GM23248 (cell line): ENCODE data around the gene LEFTY1. TPM values are rescaled to one million over a fixed set of nuclear protein-coding genes. Genes with fewer than 3 reads are reported as not detected.

Experiments used
- DNase-seq: peaks from one replicate; pipeline ENCODE4 v3.0.0-alpha.2; 2015
- H2AFZ ChIP-seq: fragments of 200-600 bp; sonication (generic); 2 replicates; pipeline ENCODE4 v1.6.1; 2016; ENCODE audit warnings: antibody characterized with exemption
- H3F3A ChIP-seq: fragments of 200-600 bp; sonication (generic); 2 replicates; pipeline ENCODE4 v1.6.1; 2016; ENCODE audit warnings: mild to moderate bottlenecking, antibody characterized with exemption, mixed run types; ENCODE audit not compliant: insufficient read depth
- H3K27ac ChIP-seq: fragments of 200-600 bp; sonication (generic); 2 replicates; pipeline ENCODE4 v1.5.1; 2016; ENCODE audit warnings: mild to moderate bottlenecking
- H3K27me3 ChIP-seq: fragments of 200-600 bp; sonication (generic); replicated peaks from 2 replicates; pipeline ENCODE4 v1.6.1; 2016; ENCODE audit warnings: mild to moderate bottlenecking; ENCODE audit not compliant: insufficient read depth
- H3K36me3 ChIP-seq: fragments of 200-600 bp; sonication (generic); 2 replicates; pipeline ENCODE4 v1.6.1; 2016; ENCODE audit warnings: low read depth, mild to moderate bottlenecking
- H3K4me1 ChIP-seq: fragments of 200-600 bp; sonication (generic); 2 replicates; pipeline ENCODE4 v1.6.1; 2016; ENCODE audit warnings: mild to moderate bottlenecking; ENCODE audit not compliant: insufficient read depth
- H3K4me2 ChIP-seq: fragments of 200-600 bp; sonication (generic); one replicate; pipeline ENCODE4 v1.6.1; 2016; ENCODE audit warnings: mild to moderate bottlenecking; ENCODE audit not compliant: unreplicated experiment
- H3K4me3 ChIP-seq: fragments of 200-600 bp; sonication (generic); 2 replicates; pipeline ENCODE4 v1.5.1; 2016; ENCODE audit warnings: mild to moderate bottlenecking
- H3K79me2 ChIP-seq: fragments of 200-600 bp; sonication (generic); 2 replicates; pipeline ENCODE4 v1.6.1; 2016; ENCODE audit warnings: mild to moderate bottlenecking; ENCODE audit not compliant: insufficient read depth
- H3K9ac ChIP-seq: fragments of 200-600 bp; sonication (generic); 2 replicates; pipeline ENCODE4 v1.6.1; 2016; ENCODE audit warnings: mild to moderate bottlenecking
- H3K9me2 ChIP-seq: fragments of 200-600 bp; sonication (generic); 2 replicates; pipeline ENCODE4 v1.6.1; 2016; ENCODE audit warnings: mixed run types, mild to moderate bottlenecking, moderate library complexity; ENCODE audit not compliant: insufficient read depth
- H3K9me3 ChIP-seq: fragments of 200-600 bp; sonication (generic); one replicate; pipeline ENCODE4 v1.6.1; 2017; ENCODE audit warnings: low read depth
- H4K20me1 ChIP-seq: fragments of 200-600 bp; sonication (generic); 2 replicates; pipeline ENCODE4 v1.6.0; 2016; ENCODE audit not compliant: insufficient read depth
- EZH2 ChIP-seq: fragments of 200-600 bp; sonication (generic); IDR thresholded peaks from 2 replicates; pipeline ENCODE4 v1.6.1; 2018; ENCODE audit warnings: antibody characterized with exemption, mild to moderate bottlenecking; ENCODE audit not compliant: insufficient read depth, poor library complexity, severe bottlenecking
- EZH2phosphoT487 ChIP-seq: fragments of 200-600 bp; sonication (generic); IDR thresholded peaks from 2 replicates; pipeline ENCODE4 v1.6.1; 2018; ENCODE audit warnings: antibody characterized with exemption, moderate library complexity, mild to moderate bottlenecking, low read depth; ENCODE audit not compliant: insufficient read depth
- WGBS, 2 experiments: methylation state at CpG; one replicate each; pipeline ENCODE4 v1.1.6; 2015 to 2017; ENCODE audit warnings: low lambda C conversion rate in 2 of 2, low coverage in 1 of 2; ENCODE audit errors: missing lambda C conversion rate in 2 of 2; 5-methylcytosine and 5-hydroxymethylcytosine counted together
- in situ Hi-C: fragments of 300-500 bp; cut with MboI; formaldehyde crosslinking; loops from 2 replicates; pipeline ENCODE4 v1.15.0; 2020
- polyA plus RNA-seq: library from polyadenylated mRNA; unstranded; fragments of >200 nt; fragmentation: Nextera tagmentation; extraction: Ambion mirVana; gene quantifications from 2 replicates; pipeline ENCODE4 v1.2.1, GENCODE V29; 2016
- total RNA-seq: library from RNA; depleted of rRNA; stranded (reverse); fragments of >200 nt; shearing (Covaris generic); gene quantifications from 2 replicates; pipeline ENCODE4 v1.2.3, GENCODE V29; 2014

The LEFTY1 gene
- total and polyA plus RNA-seq, 2 experiments from 2014 or later = not detected

DNA sequence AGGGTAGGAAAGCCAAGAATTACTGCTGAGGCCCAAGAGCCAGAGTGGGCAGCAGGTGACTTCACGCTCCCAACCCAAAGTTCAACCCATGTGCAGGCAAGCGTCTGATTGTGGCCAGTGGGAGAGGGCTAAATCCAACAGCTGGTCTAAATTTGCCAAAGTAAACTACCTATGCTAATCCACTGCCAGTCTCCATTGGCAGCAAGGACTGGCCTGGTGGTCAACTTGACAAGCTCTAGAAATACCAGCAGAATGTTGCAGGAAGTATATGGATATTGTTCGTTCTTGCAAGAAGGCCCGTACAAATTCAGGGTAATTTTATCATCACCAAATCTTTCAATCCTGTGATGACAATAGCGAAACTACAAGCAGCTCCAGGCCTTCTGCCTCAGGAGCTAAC lies 8.3 kb downstream of the LEFTY1 start:
- H3K9me2 ChIP-seq = no peaks in the 10 kb centered on the region
- peaks cover 23% of the 10 kb centered on the region for H3K79me2 ChIP-seq
- in situ Hi-C loops = no loop called here
- TF ChIP-seq EZH2phosphoT487 (no peak), EZH2 (no peak)
- no peaks in the 10 kb centered on the region for H3K36me3 ChIP-seq
- 70 to 76% methylated on average over 5 of the region's 5 CpGs for WGBS, 2 experiments
- H3K4me3 ChIP-seq = peak overlapping the region; percentile 89; the same call in 1 of the 2 replicates
- no peaks in the 10 kb centered on the region for H3K9me3 ChIP-seq
- H3K4me2 ChIP-seq = peak overlapping the region; percentile 92
- DNase-seq = no peak
- H2AFZ ChIP-seq = no peak overlapping the region
- peak overlapping the region; percentile 41; the same call in 1 of the 2 replicates for H3K27ac ChIP-seq
- peaks cover 4% of the 10 kb centered on the region; the same call in 1 of the 2 replicates for H3F3A ChIP-seq
- peak overlapping the region; percentile 91 for H3K9ac ChIP-seq
- H3K27me3 ChIP-seq = no peaks in the 10 kb centered on the region
- H4K20me1 ChIP-seq = no peaks in the 10 kb centered on the region
- peaks cover 14% of the 10 kb centered on the region; the same call in 1 of the 2 replicates for H3K4me1 ChIP-seq

DNA sequence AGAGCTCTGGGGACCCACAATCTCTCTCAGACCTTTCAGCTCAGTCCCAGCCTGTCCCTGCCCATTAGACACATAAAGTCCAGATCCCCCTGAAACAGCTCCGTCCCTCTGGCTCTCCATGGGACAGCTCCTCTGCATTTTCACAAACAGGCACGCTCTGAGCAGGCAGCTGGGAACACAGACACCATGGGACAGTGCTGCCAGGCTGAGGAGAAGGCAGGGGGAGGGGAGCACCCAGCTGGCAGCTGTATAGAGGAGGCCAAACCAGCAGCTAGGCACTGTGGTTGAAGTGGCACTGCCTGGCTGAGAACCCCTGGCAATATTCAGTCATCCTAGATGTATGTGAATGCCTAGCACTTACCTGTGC lies 8.7 kb downstream of the LEFTY1 start:
- H3K27ac ChIP-seq = no peak overlapping the region
- no peak overlapping the region for H3K4me2 ChIP-seq
- H3K9me3 ChIP-seq = no peaks in the 10 kb centered on the region
- peaks cover 4% of the 10 kb centered on the region; the same call in 1 of the 2 replicates for H3F3A ChIP-seq
- H3K4me3 ChIP-seq = no peak overlapping the region
- H2AFZ ChIP-seq = no peak overlapping the region
- 83 to 88% methylated on average over 2 of the region's 2 CpGs for WGBS, 2 experiments
- TF ChIP-seq EZH2phosphoT487 (no peak), EZH2 (no peak)
- H3K36me3 ChIP-seq = no peaks in the 10 kb centered on the region
- H3K9me2 ChIP-seq = no peaks in the 10 kb centered on the region
- no peak overlapping the region for H3K9ac ChIP-seq
- in situ Hi-C loops = no loop called here
- H3K4me1 ChIP-seq = peaks cover 14% of the 10 kb centered on the region; the same call in 1 of the 2 replicates
- no peaks in the 10 kb centered on the region for H3K27me3 ChIP-seq
- peaks cover 23% of the 10 kb centered on the region for H3K79me2 ChIP-seq
- H4K20me1 ChIP-seq = no peaks in the 10 kb centered on the region
- no peak for DNase-seq

DNA sequence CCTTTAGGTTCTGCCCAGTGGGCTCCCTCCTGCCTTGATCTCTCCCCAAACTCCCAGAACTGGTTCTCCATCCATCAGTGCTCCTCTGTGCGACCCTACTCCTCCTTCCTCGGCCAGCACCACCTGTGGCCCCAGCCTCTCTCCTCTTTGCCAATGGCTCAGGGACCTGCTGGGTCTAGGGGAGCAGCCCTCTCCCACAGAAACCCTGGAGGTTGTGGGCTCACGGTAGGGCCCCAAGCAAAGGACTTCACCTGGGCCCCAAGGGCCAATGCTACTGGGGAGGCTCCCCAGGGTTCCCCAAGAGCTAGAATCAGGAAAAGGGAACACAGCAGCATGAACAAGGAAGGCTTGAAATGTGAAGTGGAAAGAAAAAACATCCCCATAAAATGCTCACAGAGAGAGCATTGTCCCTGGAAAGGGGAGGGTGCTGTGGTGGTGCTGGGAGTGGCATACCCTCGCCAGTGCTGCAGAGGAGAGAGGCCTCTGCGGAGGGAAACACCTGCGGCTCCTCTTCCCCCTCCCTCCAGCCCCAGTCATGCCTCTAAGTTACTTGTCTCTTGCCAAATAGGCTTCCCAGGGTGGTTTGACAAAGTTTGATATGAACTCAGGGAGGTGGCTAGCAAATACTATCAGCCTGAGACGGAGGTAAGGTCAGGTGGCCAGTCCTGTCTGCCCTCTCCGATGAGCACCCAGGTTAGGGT lies 9.3 kb downstream of the LEFTY1 start:
- H3K9me2 ChIP-seq = no peaks in the 10 kb centered on the region
- H3K4me3 ChIP-seq = no peak overlapping the region
- H3F3A ChIP-seq = peaks cover 4% of the 10 kb centered on the region; the same call in 1 of the 2 replicates
- in situ Hi-C loops = no loop called here
- H3K79me2 ChIP-seq = peaks cover 23% of the 10 kb centered on the region
- peaks cover 14% of the 10 kb centered on the region; the same call in 1 of the 2 replicates for H3K4me1 ChIP-seq
- no peak for DNase-seq
- no peak overlapping the region for H3K27ac ChIP-seq
- H3K9ac ChIP-seq = no peak overlapping the region
- WGBS, 2 experiments = 81 to 87% methylated on average over 8 of the region's 8 CpGs
- no peaks in the 10 kb centered on the region for H3K36me3 ChIP-seq
- H4K20me1 ChIP-seq = no peaks in the 10 kb centered on the region
- no peaks in the 10 kb centered on the region for H3K9me3 ChIP-seq
- no peak overlapping the region for H3K4me2 ChIP-seq
- TF ChIP-seq EZH2phosphoT487 (no peak), EZH2 (no peak)
- H3K27me3 ChIP-seq = no peaks in the 10 kb centered on the region
- H2AFZ ChIP-seq = no peak overlapping the region

DNA sequence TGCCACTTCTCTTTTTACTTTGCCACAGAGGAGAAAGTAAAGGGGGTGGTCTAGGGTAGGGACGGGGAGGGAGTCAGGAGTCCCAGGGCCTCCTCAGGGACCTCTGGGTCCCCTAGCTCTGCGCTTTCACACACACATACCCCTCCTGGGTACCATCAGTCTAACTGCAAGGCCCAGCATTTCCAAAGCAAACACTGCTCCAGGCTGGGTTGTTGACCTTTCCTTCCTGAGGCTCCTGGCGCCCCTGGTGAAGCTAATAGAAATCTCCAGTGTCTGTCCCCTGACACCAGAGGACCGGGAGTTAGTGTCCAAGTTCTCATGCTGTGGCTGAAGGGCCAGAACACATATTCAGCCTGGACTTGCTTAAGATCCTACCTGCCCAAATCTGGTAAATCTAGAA lies 10.7 kb downstream of the LEFTY1 start:
- no peak overlapping the region for H3K27ac ChIP-seq
- no peaks in the 10 kb centered on the region; the same call in 1 of the 2 replicates for H4K20me1 ChIP-seq
- no peak overlapping the region for H3K9ac ChIP-seq
- H3F3A ChIP-seq = peaks cover 4% of the 10 kb centered on the region; the same call in 1 of the 2 replicates
- TF ChIP-seq EZH2phosphoT487 (no peak), EZH2 (no peak)
- H3K4me2 ChIP-seq = no peak overlapping the region
- WGBS, 2 experiments = 74 to 83% methylated on average over 4 of the region's 4 CpGs
- H3K9me3 ChIP-seq = no peaks in the 10 kb centered on the region
- in situ Hi-C loops = no loop called here
- peaks cover 12% of the 10 kb centered on the region; the same call in 1 of the 2 replicates for H3K4me1 ChIP-seq
- H3K4me3 ChIP-seq = no peak overlapping the region
- no peak for DNase-seq
- no peak overlapping the region for H2AFZ ChIP-seq
- no peaks in the 10 kb centered on the region for H3K27me3 ChIP-seq
- H3K9me2 ChIP-seq = no peaks in the 10 kb centered on the region
- 0 out of 2 replicates have a peak, but pooled peaks cover 2% of the 10 kb centered on the region for H3K36me3 ChIP-seq
- peaks cover 22% of the 10 kb centered on the region for H3K79me2 ChIP-seq
